SU-DHL-6 (cell line): ENCODE data around the gene UROD.

Source experiments
- H2AFZ ChIP-seq: fragments of 200-600 bp; sonication (generic); 2 replicates; pipeline ENCODE4 v1.6.1; 2014; ENCODE audit warnings: low read depth, mild to moderate bottlenecking, moderate library complexity, mixed read lengths, antibody characterized with exemption, low read length; ENCODE audit not compliant: severe bottlenecking
- H3F3A ChIP-seq: fragments of 200-600 bp; shearing (Covaris generic); 2 replicates; pipeline ENCODE4 v1.6.0; 2016; ENCODE audit warnings: antibody characterized with exemption, mild to moderate bottlenecking; ENCODE audit not compliant: insufficient read depth
- H3K27ac ChIP-seq: fragments of 200-600 bp; sonication (generic); 2 replicates; pipeline ENCODE4 v1.5.1; 2016; ENCODE audit warnings: low read depth, mild to moderate bottlenecking, low read length, moderate library complexity, mixed read lengths
- H3K27me3 ChIP-seq: fragments of 200-600 bp; sonication (generic), shearing (Covaris generic); 2 replicates; pipeline ENCODE4 v1.6.0; 2014; ENCODE audit warnings: mild to moderate bottlenecking, low read length
- H3K36me3 ChIP-seq: fragments of 200-600 bp; sonication (generic); 2 replicates; pipeline ENCODE4 v1.6.1; 2014; ENCODE audit warnings: mild to moderate bottlenecking, low read length, mixed read lengths
- H3K4me2 ChIP-seq: fragments of 300-600, 200-600 bp; shearing (Covaris generic), sonication (generic); 2 replicates; pipeline ENCODE4 v1.6.0; 2014; ENCODE audit warnings: low read length, low read depth, mild to moderate bottlenecking; ENCODE audit not compliant: poor library complexity, severe bottlenecking
- H3K4me3 ChIP-seq: fragments of 200-600 bp; sonication (generic); 2 replicates; pipeline ENCODE4 v1.5.1; 2014; ENCODE audit warnings: antibody characterized with exemption, low read length, mild to moderate bottlenecking, mixed read lengths; ENCODE audit not compliant: insufficient read depth, poor library complexity, severe bottlenecking
- H3K79me2 ChIP-seq: fragments of 200-600 bp; sonication (generic); 2 replicates; pipeline ENCODE4 v1.6.1; 2014; ENCODE audit warnings: mild to moderate bottlenecking, low read length, moderate library complexity; ENCODE audit not compliant: insufficient read depth
- H3K9ac ChIP-seq: fragments of 200-600 bp; sonication (generic); 2 replicates; pipeline ENCODE4 v1.7.0; 2014; ENCODE audit warnings: mild to moderate bottlenecking, low read length
- H3K9me2 ChIP-seq: fragments of 200-600 bp; sonication (generic); replicated peaks from 2 replicates; pipeline ENCODE4 v1.6.1; 2014; ENCODE audit warnings: low read length; ENCODE audit not compliant: insufficient read depth
- H3K9me3 ChIP-seq: fragments of 200-600 bp; sonication (generic); 2 replicates; pipeline ENCODE4 v1.6.1; 2014; ENCODE audit warnings: low read length, mixed read lengths; ENCODE audit not compliant: insufficient read depth
- H4K20me1 ChIP-seq: fragments of 200-600 bp; sonication (generic); 2 replicates; pipeline ENCODE4 v1.6.1; 2014; ENCODE audit warnings: low read depth, mild to moderate bottlenecking, antibody characterized with exemption, low read length, moderate library complexity, mixed read lengths
- EZH2phosphoT487 ChIP-seq: fragments of 200-600 bp; sonication (generic), shearing (Covaris generic); conservative IDR thresholded peaks from 2 replicates; pipeline ENCODE4 v1.6.1; 2018; ENCODE audit warnings: mild to moderate bottlenecking, antibody characterized with exemption, low read length, moderate library complexity, mixed read lengths
- TF ChIP-seq, protein P1 (sequence below): fragments of 200-600 bp; sonication (generic); IDR thresholded peaks from one replicate; pipeline ENCODE4 v1.5.1; 2017; ENCODE audit warnings: antibody characterized with exemption, mild to moderate bottlenecking, low read length, moderate library complexity; ENCODE audit not compliant: insufficient read depth, poor library complexity, severe bottlenecking

Gene UROD

DNA sequence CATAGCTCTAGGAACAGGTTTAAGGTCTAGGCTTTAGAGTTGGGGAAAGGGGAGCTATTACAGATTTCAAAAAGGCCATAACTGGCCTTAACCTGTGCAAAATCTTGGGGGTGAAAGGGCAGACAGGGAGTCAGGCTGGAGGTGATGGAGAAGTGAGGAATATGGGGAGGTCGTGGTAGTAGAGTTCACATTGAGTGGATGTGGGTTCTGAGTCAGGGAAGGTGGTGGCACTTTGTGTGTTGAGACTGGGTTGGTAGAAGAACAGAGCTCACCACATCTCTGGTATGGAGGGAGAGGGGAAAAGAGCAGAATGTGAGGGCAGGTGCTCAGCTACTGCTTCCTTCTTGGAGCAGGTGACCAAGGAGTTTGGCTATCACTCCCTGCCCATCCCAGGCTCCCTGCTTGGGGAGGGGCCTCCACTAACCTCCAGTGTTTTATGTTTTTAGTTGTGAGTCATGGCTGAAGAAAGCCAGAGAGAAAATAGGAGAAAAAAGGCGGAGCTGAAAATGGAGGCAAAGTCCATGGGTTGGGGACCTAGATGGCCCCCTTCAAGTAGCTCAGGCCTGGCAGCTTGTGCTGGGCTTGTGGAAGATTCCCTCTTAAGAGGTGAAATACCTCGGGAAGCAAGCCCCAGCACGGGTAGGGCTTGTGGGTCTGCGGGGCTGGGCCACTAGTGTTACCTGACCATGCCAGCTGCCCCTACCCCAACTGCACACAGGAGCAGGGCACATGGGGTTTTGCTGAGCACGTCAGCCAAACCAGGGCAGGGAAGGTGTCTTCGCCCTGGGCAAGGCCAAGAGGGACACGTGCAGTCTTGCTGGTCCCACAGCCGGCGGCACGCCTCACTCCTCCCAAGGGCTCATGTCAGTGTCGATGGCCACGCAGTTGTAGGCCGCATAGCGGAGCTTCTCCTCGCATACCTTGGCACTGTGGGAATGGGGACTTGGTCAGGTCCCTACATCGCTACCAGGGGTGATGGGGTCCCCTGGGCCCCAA is 9.1 kb upstream of the UROD start:
- H3K79me2 ChIP-seq = no peaks in the 10 kb centered on the region
- H3K9me2 ChIP-seq = no peaks in the 10 kb centered on the region
- TF ChIP-seq EZH2phosphoT487 = no peak
- TF ChIP-seq, protein P1, sequence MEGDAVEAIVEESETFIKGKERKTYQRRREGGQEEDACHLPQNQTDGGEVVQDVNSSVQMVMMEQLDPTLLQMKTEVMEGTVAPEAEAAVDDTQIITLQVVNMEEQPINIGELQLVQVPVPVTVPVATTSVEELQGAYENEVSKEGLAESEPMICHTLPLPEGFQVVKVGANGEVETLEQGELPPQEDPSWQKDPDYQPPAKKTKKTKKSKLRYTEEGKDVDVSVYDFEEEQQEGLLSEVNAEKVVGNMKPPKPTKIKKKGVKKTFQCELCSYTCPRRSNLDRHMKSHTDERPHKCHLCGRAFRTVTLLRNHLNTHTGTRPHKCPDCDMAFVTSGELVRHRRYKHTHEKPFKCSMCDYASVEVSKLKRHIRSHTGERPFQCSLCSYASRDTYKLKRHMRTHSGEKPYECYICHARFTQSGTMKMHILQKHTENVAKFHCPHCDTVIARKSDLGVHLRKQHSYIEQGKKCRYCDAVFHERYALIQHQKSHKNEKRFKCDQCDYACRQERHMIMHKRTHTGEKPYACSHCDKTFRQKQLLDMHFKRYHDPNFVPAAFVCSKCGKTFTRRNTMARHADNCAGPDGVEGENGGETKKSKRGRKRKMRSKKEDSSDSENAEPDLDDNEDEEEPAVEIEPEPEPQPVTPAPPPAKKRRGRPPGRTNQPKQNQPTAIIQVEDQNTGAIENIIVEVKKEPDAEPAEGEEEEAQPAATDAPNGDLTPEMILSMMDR = no peak
- H3K27me3 ChIP-seq = no peaks in the 10 kb centered on the region
- no peaks in the 10 kb centered on the region for H3K9me3 ChIP-seq
- 0 out of 2 replicates have a peak, but pooled peaks cover 3% of the 10 kb centered on the region for H3F3A ChIP-seq
- no peaks in the 10 kb centered on the region for H3K36me3 ChIP-seq
- H4K20me1 ChIP-seq = no peaks in the 10 kb centered on the region
- H3K4me2 ChIP-seq = no peak overlapping the region
- H3K27ac ChIP-seq = no peak overlapping the region
- no peak overlapping the region for H3K4me3 ChIP-seq
- no peak overlapping the region for H3K9ac ChIP-seq
- H2AFZ ChIP-seq = no peak overlapping the region

DNA sequence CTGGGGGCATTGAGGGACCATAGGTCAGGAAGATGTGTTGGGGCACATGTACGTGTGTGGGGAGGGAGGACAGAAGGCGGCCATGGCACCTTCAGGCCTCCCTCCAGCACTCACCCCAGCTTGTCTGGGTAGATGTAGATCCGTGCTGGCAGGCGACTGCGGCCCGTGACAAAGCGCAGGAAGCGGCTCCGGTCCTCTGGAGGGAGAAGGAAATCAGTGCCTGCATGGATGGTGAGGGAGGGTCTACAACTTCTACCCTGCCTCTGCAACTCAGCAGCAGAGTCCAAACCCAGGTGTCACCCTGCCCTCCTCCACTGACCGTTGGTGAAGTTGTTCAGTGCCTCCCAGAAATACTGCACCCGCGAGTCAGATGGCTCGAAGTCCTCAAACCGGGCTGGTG is 8.3 kb upstream of the UROD start:
- Histone ChIP-seq H3K4me3 (no peak overlapping the region), H3K9ac (no peak overlapping the region), H3K79me2 (no peaks in the 10 kb centered on the region), H3K9me2 (no peaks in the 10 kb centered on the region), H3K27ac (no peak overlapping the region), H3K27me3 (no peaks in the 10 kb centered on the region), H3K9me3 (no peaks in the 10 kb centered on the region), H3K4me2 (no peak overlapping the region), H3F3A (0 out of 2 replicates have a peak, but pooled peaks cover 3% of the 10 kb centered on the region), H3K36me3 (no peaks in the 10 kb centered on the region), H2AFZ (no peak overlapping the region), H4K20me1 (no peaks in the 10 kb centered on the region)
- TF ChIP-seq EZH2phosphoT487 = no peak
- TF ChIP-seq, protein P1 = no peak

DNA sequence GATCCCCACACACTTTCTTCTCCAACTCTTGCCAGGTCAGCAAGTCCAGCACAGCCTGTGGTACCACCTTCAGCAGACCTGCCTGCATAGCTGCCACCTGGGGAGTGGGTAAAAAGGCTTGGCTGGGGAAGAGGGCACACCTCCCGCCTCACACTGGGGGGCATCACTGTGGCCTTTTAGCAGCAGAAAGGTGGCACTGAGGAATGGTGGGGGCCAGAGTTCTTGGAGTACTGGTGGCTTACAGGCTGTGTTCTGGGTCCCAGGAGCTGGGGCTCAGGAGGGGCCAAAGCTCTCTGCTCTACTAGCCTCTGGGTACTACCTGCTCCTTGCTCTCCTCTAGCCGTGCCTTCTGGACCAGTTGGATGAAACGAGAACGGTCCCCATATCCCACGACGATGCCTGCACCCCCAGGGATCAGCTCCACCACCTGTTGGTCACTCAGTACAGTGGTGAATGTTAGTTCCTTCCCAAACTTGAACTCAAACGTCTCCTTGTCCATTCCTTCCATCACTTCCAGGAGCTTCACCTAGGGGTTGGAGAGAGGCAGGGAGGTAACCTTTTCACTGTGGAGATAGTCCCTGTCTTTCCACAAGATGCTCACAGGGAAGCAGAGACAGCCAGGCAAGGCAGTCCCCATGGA is 7.7 kb upstream of the UROD start:
- Histone ChIP-seq H2AFZ (no peak overlapping the region), H3K9me2 (no peaks in the 10 kb centered on the region), H3K27ac (no peak overlapping the region), H3F3A (0 out of 2 replicates have a peak, but pooled peaks cover under 1% of the 10 kb centered on the region), H4K20me1 (no peaks in the 10 kb centered on the region), H3K4me3 (no peak overlapping the region), H3K36me3 (no peaks in the 10 kb centered on the region), H3K9me3 (no peaks in the 10 kb centered on the region), H3K27me3 (no peaks in the 10 kb centered on the region), H3K9ac (no peak overlapping the region), H3K79me2 (no peaks in the 10 kb centered on the region), H3K4me2 (no peak overlapping the region)
- TF ChIP-seq, protein P1 = no peak
